Pons (tissue), 1 donor: ENCODE data around the gene NMBR.
"Not testable (repeated sequence)": the region's sequence is repeated elsewhere in the genome, so short reads cannot be mapped to it uniquely, and the experiment has no call there.

Experiments used
- DNase-seq: peaks from one replicate; pipeline ENCODE4 v3.0.0-alpha.2; 2016; ENCODE audit warnings: low spot score

The NMBR gene

GRCh38 chr6:142055219-142055618 lies 91.7 kb downstream of the NMBR start:
- no peak for DNase-seq

DNA sequence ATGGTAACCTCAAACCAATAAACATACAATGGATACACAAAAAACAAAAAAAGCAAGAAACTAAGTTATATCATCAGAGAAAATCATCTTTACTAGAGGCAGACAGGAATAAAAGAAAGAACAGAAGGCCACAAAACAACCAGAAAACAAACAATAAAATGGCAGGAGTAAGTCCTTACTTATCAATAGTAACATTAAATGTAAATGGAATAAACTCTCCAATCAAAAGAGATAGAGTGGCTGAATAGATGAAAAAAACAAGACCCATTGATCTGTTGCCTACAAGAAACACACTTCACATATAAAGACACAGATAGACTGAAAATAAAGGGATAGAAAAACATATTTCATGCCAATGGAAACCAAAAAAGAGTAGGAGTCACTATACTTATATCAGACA lies 95.5 kb downstream of the NMBR start:
- no peak for DNase-seq

- no peak for DNase-seq
Measured at GRCh38 chr6:142048593-142048980, 98.3 kb downstream of the NMBR start.

GRCh38 chr6:142047934-142048592 lies 98.9 kb downstream of the NMBR start:
- no peak for DNase-seq

DNA sequence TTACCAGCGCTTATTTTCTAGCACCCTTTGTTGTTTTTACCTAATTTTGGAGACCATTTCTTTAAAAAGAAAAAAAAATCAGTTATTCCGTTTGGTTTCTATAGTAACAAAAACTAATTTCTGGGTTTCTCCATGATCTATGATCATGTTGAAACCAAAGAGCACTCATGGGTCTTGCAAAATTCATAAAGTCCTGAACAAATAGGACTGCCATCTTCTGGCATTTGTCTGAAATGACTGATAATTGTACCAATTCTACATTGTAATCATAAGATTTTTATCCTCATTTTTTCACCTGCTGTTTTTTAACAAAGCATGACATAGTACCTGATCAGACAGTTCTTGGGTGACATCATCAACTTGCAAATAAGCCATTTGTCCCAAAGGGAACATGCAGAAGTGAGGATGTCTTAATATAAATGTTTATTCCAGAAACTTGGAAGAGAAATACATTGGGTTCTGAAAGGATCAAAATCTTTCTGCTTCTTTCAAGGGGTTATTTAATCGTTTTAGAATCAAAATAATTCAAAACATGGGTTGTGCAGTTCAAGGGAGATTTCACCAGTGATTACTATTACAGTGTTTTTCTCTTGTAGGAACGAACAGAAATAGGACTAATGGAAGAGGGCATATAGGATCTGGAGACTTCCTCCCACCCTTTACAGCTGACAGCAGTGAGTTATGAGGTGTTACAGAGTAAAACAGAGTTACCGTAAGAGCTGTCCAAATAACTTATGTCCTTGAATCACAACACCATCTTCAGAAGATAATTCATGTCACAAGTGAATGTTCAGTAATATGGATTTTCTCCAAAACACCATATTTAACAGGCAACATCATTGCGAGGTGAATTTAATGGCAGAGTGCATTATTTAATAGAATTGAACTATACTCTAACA lies 101.3 kb downstream of the NMBR start:
- DNase-seq = no peak

GRCh38 chr6:142035890-142036289 lies 111.0 kb downstream of the NMBR start:
- no peak for DNase-seq

- DNase-seq = no peak
Measured at GRCh38 chr6:142031035-142031434, 115.9 kb downstream of the NMBR start.

DNA sequence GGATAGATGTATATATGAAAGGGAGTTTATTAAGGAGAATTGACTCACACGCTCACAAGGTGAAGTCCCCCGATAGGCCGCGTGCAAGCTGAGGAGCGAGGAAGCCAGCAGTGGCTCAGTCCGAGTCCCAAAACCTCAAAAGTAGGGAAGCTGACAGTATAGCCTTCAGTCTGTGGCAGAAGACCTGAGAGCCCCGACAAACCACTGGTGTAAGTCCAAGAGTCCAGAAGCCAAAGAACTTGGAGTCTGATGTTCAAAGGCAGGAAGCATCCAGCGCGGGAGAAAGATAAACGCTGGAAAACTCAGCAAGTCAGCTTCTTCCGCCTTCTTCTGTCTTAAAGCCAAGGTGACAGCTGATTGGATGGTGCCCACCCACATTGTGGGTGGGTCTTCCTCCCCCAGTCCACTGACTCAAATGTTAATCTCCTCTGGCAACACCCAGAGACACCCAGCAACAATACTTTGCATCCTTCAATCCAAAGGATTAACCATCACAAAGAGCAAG lies 116.8 kb downstream of the NMBR start:
- no peak for DNase-seq

- no peak for DNase-seq
Measured at GRCh38 chr6:142028527-142028926, 118.4 kb downstream of the NMBR start.

- DNase-seq = not testable (repeated sequence)
Measured at GRCh38 chr6:142027804-142028203, 119.1 kb downstream of the NMBR start.

DNA sequence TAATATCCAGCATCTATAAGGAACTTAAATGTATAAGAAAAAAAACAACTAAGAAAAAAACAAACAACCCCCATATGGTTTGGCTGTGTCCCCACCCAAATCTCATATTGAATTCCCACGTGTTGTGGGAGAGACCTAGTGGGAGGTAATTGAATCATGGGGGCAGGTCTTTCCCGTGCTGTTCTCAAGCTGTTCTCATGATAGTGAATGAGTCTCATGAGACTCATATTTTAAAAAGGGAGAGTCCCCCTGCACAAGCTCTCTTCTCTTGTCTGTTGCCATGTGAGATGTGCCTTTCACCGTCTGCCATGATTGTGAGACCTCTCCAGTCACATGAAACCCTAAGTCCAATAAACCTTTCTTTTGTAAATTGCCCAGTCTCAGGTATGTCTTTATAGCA lies 119.8 kb downstream of the NMBR start:
- no peak for DNase-seq

DNA sequence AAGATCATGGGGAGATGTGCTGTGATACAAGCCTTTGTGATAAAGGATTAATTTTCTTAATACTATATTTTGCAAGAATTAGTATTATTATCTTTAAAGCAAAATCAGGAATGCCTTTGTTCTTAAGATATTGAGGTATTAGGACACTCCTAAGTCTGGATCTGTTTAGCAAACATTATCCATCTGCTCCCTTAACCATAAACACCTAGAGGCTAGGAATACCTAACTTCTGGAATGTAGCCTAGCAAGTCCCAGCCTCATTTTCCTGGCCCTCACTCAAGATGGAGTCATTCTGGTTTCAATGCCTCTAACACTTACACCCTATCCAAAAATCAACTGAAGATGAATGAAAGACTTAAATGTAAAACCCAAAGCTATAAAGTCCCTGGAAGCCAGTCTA lies 120.5 kb downstream of the NMBR start:
- DNase-seq = no peak
